Measurements from ENCODE around the gene RGPD8. TPM values are rescaled to one million over a fixed set of nuclear protein-coding genes. Genes with fewer than 3 reads are reported as not detected.
"Not testable (repeated sequence)": the region's sequence is repeated elsewhere in the genome, so short reads cannot be mapped to it uniquely, and the experiment has no call there.

The RGPD8 gene
- total RNA-seq, 1 donor from 2014 or later: 5.0 TPM

DNA sequence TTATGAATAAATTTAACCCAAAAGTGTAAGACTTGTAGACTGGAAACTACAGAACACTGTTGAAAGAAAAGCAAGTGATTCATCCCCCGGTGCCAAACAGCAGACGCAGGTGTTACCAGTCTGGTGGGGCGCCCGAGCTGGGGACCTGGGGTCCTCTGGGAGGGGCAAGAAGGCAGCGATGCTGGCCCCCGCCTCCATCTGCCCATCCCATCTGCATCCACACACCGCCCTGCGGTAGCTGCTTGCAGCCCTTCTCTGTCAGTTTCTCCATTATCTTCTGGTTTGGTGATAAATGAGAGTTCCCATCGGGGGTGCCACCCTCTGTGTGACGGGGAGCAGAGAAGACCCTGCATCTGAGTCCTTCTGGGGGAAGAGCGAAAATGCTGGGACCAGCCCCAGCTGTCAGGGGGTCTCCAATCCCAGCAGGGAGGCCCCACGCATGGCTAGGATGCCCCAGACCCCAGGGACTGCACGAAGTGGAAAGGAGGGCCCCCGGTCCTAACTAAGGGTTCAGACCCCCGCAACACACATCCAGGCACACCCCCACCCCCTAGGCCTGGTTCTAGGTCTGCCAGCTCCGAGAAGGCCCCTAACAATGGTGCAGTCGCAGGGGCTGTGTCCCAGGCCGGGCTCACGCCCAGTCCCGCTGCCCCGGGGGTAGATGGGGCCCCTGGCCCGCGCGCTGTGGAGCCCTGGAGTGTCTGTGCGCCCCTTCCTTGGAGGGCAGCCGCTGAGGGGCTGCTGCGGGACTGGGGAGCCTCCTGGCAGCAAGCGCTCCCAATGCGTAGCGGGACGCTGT is 686 bp upstream of the RGPD8 start:
- no peak overlapping the region for H3K4me3 Mint-ChIP-seq (ENCODE audit: unreplicated experiment)
- no peak overlapping the region for H3K27ac Mint-ChIP-seq (ENCODE audit: unreplicated experiment)
- peaks cover 4% of the 10 kb centered on the region for H3K4me1 Mint-ChIP-seq (ENCODE audit: low read depth)
- TF ChIP-seq, protein P1, sequence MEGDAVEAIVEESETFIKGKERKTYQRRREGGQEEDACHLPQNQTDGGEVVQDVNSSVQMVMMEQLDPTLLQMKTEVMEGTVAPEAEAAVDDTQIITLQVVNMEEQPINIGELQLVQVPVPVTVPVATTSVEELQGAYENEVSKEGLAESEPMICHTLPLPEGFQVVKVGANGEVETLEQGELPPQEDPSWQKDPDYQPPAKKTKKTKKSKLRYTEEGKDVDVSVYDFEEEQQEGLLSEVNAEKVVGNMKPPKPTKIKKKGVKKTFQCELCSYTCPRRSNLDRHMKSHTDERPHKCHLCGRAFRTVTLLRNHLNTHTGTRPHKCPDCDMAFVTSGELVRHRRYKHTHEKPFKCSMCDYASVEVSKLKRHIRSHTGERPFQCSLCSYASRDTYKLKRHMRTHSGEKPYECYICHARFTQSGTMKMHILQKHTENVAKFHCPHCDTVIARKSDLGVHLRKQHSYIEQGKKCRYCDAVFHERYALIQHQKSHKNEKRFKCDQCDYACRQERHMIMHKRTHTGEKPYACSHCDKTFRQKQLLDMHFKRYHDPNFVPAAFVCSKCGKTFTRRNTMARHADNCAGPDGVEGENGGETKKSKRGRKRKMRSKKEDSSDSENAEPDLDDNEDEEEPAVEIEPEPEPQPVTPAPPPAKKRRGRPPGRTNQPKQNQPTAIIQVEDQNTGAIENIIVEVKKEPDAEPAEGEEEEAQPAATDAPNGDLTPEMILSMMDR (IDR thresholded peaks at IDR 0.05): no peak
- no peaks in the 10 kb centered on the region for H3K36me3 Mint-ChIP-seq (ENCODE audit: low read depth)
- H3K27me3 Mint-ChIP-seq (ENCODE audit: low read depth): peaks cover 4% of the 10 kb centered on the region
- no peaks in the 10 kb centered on the region for H3K9me3 Mint-ChIP-seq (ENCODE audit: low read depth)
- DNase-seq (ENCODE audit: low spot score): no peak

DNA sequence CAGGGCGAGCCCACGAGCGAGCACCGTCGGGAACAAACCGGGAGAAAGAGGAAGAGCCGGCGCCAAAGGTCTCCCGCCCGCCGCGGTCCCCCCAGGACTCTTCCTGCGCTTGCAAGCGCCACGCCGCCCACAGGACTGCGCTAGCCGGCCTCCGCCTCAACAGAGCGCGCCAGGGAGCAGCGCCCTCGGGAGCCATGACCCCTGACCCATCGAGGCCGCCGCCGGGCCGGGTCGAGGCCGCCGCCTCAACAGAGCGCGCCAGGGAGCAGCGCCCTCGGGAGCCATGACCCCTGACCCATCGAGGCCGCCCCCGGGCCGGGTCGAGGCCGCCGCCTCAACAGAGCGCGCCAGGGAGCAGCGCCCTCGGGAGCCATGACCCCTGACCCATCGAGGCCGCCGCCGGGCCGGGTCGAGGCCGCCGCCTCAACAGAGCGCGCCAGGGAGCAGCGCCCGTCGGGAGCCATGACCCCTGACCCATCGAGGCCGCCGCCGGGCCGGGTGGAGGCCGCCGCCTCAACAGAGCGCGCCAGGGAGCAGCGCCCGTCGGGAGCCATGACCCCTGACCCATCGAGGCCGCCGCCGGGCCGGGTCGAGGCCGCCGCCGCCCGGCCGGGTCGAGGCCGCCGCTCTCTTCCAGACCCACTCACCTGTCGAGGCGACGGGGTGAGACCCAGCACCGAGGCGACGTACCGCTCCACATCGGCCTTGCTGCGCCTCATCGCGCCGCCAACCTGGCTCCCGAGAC is 538 bp downstream of the RGPD8 start:
- H3K4me1 Mint-ChIP-seq (ENCODE audit: low read depth); H3K36me3 Mint-ChIP-seq (ENCODE audit: low read depth); DNase-seq (ENCODE audit: low spot score): not testable (repeated sequence)

DNA sequence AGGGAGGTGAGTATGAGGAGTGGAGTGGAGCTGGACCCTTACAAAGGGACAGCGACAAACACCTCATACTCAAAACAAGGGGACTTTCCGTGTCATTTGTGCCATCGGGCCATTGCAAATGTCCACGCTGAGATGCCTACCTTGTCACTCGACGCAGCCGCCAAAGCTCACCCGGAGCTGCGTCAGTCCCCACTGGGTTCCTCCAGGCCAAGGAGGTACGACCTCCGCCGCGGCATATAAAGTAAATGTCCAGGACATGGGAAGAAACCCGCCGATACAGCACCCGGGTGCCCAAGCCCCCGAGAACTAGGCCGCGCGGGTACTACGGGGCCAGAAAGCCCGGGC is 1.1 kb downstream of the RGPD8 start:
- not testable (repeated sequence) for H3K27ac Mint-ChIP-seq (ENCODE audit: unreplicated experiment); DNase-seq (ENCODE audit: low spot score); H3K36me3 Mint-ChIP-seq (ENCODE audit: low read depth); H3K27me3 Mint-ChIP-seq (ENCODE audit: low read depth); H3K4me1 Mint-ChIP-seq (ENCODE audit: low read depth); H3K9me3 Mint-ChIP-seq (ENCODE audit: low read depth)
- H3K4me3 Mint-ChIP-seq (ENCODE audit: unreplicated experiment): peak overlapping the region; percentile 59

More for the DNA sequence above, 538 bp downstream of the RGPD8 start:
- not testable (repeated sequence) for H3K27ac Mint-ChIP-seq (ENCODE audit: unreplicated experiment); H3K27me3 Mint-ChIP-seq (ENCODE audit: low read depth); H3K9me3 Mint-ChIP-seq (ENCODE audit: low read depth)
- H3K4me3 Mint-ChIP-seq (ENCODE audit: unreplicated experiment): peak overlapping the region; percentile 59

DNA sequence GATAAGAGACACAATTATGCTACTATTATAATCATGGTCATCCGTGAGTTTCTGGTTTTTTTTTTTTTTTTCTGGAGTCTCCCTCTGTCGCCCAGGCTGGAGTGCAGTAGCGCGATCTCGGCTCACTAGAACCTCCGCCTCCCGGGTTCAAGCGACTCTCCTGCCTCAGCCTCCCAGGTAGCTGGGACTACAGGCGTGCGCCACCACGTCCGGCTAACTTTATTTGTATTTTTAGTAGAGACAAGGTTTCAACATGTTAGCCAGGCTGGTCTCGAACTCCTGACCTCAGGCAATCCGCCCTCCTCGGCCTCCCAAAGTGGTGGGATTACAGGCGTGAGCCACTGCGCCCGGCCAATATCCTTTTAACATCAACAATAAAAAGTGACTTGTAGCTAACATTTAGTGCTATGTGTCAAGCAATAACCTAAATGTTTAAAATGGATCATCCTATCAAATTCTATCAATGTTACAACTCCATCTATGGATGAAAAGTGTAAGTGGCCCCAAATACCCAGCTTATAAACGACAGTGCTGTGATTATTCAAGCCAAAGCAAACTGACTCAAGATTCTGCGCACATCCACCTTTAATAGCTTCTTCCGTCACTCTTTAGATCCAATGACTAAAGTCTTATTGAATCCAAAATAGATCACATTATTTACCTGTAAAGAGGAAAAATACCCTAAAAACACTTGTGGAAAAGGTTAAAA is 1.7 kb downstream of the RGPD8 start:
- TF ChIP-seq, protein P1 (IDR thresholded peaks at IDR 0.05): peak; percentile 42
- not testable (repeated sequence) for H3K27ac Mint-ChIP-seq (ENCODE audit: unreplicated experiment); H3K4me1 Mint-ChIP-seq (ENCODE audit: low read depth); H3K27me3 Mint-ChIP-seq (ENCODE audit: low read depth); H3K36me3 Mint-ChIP-seq (ENCODE audit: low read depth); DNase-seq (ENCODE audit: low spot score); H3K9me3 Mint-ChIP-seq (ENCODE audit: low read depth)
- H3K4me3 Mint-ChIP-seq (ENCODE audit: unreplicated experiment): peak overlapping the region; percentile 59

DNA sequence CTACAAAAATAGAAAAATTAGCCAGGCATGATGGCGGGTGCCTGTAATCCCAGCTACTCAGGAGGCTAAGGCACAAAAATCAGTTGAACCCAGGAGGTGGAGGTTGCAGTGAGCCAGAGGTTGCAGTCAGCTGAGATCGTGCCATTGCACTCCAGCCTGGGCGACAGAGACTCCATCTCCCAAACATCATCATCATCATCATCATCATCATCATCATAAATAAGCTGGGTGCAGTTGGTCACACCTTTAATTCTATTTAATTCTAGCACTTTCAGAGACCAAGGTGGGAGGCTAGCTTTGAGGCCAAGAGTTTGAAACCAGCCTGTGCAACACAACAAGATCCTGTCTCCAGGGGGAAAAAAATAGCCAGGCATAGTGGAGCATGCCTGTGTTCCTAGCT is 8.9 kb downstream of the RGPD8 start:
- H3K4me3 Mint-ChIP-seq (ENCODE audit: unreplicated experiment); H3K9me3 Mint-ChIP-seq (ENCODE audit: low read depth); H3K36me3 Mint-ChIP-seq (ENCODE audit: low read depth); H3K4me1 Mint-ChIP-seq (ENCODE audit: low read depth); H3K27me3 Mint-ChIP-seq (ENCODE audit: low read depth); H3K27ac Mint-ChIP-seq (ENCODE audit: unreplicated experiment); DNase-seq (ENCODE audit: low spot score): not testable (repeated sequence)

DNA sequence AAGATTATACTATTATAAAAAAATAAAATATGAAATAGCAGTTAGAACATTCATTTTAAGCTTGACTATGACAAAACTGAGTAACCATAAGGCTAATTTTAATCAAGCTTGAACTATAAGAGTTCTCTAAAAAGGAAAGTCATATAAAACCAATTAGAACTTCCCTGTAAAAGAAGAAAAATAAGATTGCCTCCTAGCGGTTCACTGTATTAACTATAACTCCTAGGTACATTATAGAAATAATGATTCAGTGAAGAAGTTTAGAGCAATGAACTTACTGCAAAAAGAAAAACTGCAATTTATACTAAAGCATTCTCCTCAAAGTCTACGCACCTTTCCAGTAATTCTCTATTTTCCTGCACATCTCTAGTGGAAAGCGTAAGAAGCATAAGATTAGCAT is 16.6 kb downstream of the RGPD8 start:
- not testable (repeated sequence) for H3K4me3 Mint-ChIP-seq (ENCODE audit: unreplicated experiment); H3K9me3 Mint-ChIP-seq (ENCODE audit: low read depth); H3K36me3 Mint-ChIP-seq (ENCODE audit: low read depth); H3K27ac Mint-ChIP-seq (ENCODE audit: unreplicated experiment); H3K4me1 Mint-ChIP-seq (ENCODE audit: low read depth); H3K27me3 Mint-ChIP-seq (ENCODE audit: low read depth); DNase-seq (ENCODE audit: low spot score)
- TF ChIP-seq, protein P1 (IDR thresholded peaks at IDR 0.05): peak; percentile 51

DNA sequence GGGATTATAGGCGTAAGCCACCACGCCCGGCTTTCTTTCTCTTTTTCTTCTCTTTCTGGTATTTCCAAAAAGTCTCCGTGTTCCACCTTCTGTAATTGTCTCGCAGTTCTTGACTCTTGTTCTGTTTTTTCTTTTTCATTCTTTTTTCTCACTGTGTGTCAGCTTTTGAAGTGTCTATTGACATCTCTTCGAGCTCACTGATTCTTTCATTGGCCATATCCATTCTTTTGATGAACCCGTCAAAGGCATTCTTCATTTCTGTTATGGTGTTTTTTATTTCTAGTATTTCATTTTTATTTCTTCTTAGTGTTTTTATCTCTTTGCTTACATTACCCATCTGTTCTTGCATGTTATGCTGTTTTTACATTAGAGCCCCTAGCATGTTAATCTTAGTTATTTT is 73.4 kb downstream of the RGPD8 start:
- H3K27me3 Mint-ChIP-seq (ENCODE audit: low read depth); H3K36me3 Mint-ChIP-seq (ENCODE audit: low read depth); H3K27ac Mint-ChIP-seq (ENCODE audit: unreplicated experiment); H3K9me3 Mint-ChIP-seq (ENCODE audit: low read depth); H3K4me3 Mint-ChIP-seq (ENCODE audit: unreplicated experiment); DNase-seq (ENCODE audit: low spot score); H3K4me1 Mint-ChIP-seq (ENCODE audit: low read depth): not testable (repeated sequence)

DNA sequence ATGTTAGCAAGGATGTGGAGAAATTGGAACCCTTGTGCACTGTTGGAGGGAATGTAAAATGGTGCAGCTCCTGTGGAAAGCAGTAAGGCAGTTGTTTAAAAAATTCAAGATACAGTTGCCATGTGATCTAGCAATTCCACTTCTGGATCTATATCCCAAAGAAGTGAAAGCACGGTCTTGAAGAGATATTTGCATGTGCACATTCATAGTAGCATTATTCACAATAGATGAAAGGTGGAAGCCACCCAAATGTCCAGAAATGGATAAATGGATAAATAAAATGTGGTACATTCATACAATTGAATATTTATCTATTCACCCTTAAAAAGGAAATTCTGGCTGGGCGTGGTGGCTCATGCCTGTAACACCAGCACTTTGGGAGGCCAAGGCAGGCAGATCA is 79.1 kb downstream of the RGPD8 start:
- not testable (repeated sequence) for H3K36me3 Mint-ChIP-seq (ENCODE audit: low read depth); H3K4me1 Mint-ChIP-seq (ENCODE audit: low read depth); H3K27ac Mint-ChIP-seq (ENCODE audit: unreplicated experiment); H3K4me3 Mint-ChIP-seq (ENCODE audit: unreplicated experiment); H3K9me3 Mint-ChIP-seq (ENCODE audit: low read depth); DNase-seq (ENCODE audit: low spot score); H3K27me3 Mint-ChIP-seq (ENCODE audit: low read depth)

DNA sequence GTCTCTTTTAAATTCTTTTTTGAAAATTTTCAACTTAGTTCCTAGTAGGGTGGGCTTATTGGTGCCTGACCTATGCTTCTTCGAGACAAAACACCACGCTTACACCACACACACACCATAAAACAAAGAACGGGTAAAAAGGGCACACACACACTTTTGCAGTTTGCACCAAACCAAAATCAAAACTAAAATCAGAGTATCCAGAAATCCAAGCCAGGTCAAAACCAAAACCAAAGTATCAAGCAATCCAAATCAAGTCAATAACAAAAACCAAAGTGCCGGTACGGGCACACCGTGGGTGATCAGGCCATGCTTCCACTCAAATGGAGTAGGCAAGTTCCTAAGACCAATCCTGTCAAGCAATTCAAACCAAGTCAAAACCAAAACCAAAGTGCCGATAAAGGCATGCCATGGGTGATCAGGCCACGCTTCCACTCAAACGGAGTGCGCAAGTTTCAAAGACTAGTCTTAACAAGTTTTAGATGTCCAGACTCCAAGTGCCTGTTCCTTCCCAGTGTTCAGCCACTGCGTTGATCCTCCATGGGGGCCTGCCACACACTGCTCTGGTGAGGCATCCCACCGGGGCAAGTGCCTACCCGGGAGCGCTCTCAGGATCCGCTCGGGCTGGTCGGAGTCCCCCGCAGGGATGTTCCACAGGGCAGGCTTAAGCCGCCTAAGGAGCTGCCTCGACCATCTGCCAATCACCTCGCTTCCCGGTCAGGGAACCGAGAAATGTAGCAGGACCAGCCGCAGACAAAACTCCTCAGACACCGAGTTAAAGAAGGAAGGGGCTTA is 80.4 kb downstream of the RGPD8 start:
- H3K27me3 Mint-ChIP-seq (ENCODE audit: low read depth); H3K4me3 Mint-ChIP-seq (ENCODE audit: unreplicated experiment); H3K9me3 Mint-ChIP-seq (ENCODE audit: low read depth); H3K27ac Mint-ChIP-seq (ENCODE audit: unreplicated experiment); DNase-seq (ENCODE audit: low spot score); H3K36me3 Mint-ChIP-seq (ENCODE audit: low read depth); H3K4me1 Mint-ChIP-seq (ENCODE audit: low read depth): not testable (repeated sequence)

All from chondrocyte (in vitro differentiated cells).